ENCODE data around the gene DERL3.

The DERL3 gene

DNA sequence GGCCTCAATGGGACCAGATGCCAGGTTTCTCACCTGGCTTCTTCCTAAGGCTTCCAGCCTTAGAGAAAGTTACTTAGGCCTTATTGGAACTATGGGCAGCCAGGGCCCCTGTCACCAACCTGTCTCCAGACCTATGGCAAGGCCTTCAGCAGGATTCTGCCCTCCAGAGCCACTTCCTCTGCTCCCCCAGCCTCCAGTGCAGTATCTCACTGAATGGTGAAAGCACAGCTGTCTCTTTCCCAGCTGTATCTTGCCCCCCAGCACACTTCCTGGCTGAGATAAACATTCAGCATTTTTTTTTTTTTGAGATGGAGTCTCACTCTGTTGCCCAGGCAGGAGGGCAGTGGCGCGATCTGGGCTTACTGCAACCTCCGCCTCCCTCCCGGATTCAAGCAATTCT is 20.4 kb upstream of the DERL3 start:
- DNase-seq (ENCODE audit: low read depth), result no peak
- no peak for TF ChIP-seq MYC (IDR thresholded peaks at IDR 0.05; ENCODE audit: low read depth, low read length)
- TF ChIP-seq CTCF (IDR thresholded peaks at IDR 0.05; ENCODE audit: low read depth, low read length), result no peak
- TF ChIP-seq MAX (IDR thresholded peaks at IDR 0.05; ENCODE audit: low read depth, low read length), result no peak
- TF ChIP-seq POLR2A (IDR thresholded peaks at IDR 0.05; ENCODE audit: extremely low read depth, insufficient read length), result no peak
- H3K4me3 ChIP-seq (ENCODE audit: low read depth, low read length), result no peak overlapping the region

GRCh38 chr22:23858484-23858815 is 19.6 kb upstream of the DERL3 start:
- H3K4me3 ChIP-seq (ENCODE audit: low read depth, low read length), result peak overlapping the region; percentile 89
- no peak for DNase-seq (ENCODE audit: low read depth)
- TF ChIP-seq MAX (IDR thresholded peaks at IDR 0.05; ENCODE audit: low read depth, low read length) (no peak), MYC (IDR thresholded peaks at IDR 0.05; ENCODE audit: low read depth, low read length) (no peak), CTCF (IDR thresholded peaks at IDR 0.05; ENCODE audit: low read depth, low read length) (no peak), POLR2A (IDR thresholded peaks at IDR 0.05; ENCODE audit: extremely low read depth, insufficient read length) (no peak)

- peak within 1 kb of the TSS; percentile 89 for H3K4me3 ChIP-seq (ENCODE audit: low read depth, low read length)
- peak; percentile 97 for DNase-seq (ENCODE audit: low read depth)
- TF ChIP-seq POLR2A (IDR thresholded peaks at IDR 0.05; ENCODE audit: extremely low read depth, insufficient read length), result peak; percentile 78
- no peak for TF ChIP-seq MYC (IDR thresholded peaks at IDR 0.05; ENCODE audit: low read depth, low read length)
Observed at GRCh38 chr22:23857606-23858483, 19.0 kb upstream of the DERL3 start, which contains the start of gene SLC2A11. Gene SLC2A11, plus strand, starts transcription at chr22:23857875. Its CDS starts 125 bp downstream, at chr22:23858000.

- peak overlapping the region; percentile 89 for H3K4me3 ChIP-seq (ENCODE audit: low read depth, low read length)
- TF ChIP-seq CTCF (IDR thresholded peaks at IDR 0.05; ENCODE audit: low read depth, low read length) (no peak), POLR2A (IDR thresholded peaks at IDR 0.05; ENCODE audit: extremely low read depth, insufficient read length) (no peak), MYC (IDR thresholded peaks at IDR 0.05; ENCODE audit: low read depth, low read length) (no peak), MAX (IDR thresholded peaks at IDR 0.05; ENCODE audit: low read depth, low read length) (no peak)
- no peak for DNase-seq (ENCODE audit: low read depth)
Observed at GRCh38 chr22:23856721-23857605, 18.2 kb upstream of the DERL3 start.

DNA sequence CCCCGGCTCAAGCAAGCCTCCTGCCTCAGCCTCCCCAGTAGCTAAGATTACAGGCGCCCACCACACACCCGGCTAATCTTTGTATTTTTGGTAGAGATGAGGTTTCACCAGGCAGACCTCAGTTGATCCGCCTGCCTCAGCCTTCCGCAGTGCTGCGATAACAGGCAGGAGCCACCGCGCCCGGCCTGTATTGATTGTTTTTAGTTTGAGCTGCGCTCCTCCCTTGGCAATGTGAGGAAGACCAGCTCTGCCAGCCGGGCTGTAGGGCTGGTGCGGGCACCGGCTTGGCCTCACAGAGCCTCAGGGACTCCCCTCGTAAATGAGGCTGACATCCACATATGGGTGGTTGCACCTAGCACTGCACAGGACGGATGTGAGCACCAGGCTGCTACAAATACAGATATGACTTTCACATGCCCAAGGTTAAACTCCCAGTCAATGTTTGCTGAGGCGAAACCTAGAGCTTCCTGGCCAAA is 11.4 kb upstream of the DERL3 start:
- DNase-seq (ENCODE audit: low read depth), result no peak
- H3K4me3 ChIP-seq (ENCODE audit: low read depth, low read length), result no peak overlapping the region
- TF ChIP-seq CTCF (IDR thresholded peaks at IDR 0.05; ENCODE audit: low read depth, low read length), result no peak

Measured in NB4 (cell line).